HepG2 (cell line): ENCODE results near the gene ATIC. TPM values are rescaled to one million over a fixed set of nuclear protein-coding genes. Genes with fewer than 3 reads are reported as not detected.

Experiments used
- ATAC-seq: fragments of 200-7000 bp; cut with Tn5 transposase; 3 replicates; pipeline ENCODE4 v1.9.1; 2020; ENCODE audit warnings: mild to moderate bottlenecking, moderate library complexity
- BruUV-seq: library from RNA; stranded (reverse); fragments of 400-500 nt; replicated peaks from 2 replicates; lab custom pipeline; 2021; lab: Mats Ljungman, UMichigan
- CTCF ChIA-PET: fragments of 300-600 bp; formaldehyde crosslinking; extraction: SDS; loops from one replicate; lab custom pipeline; 2021; ENCODE audit warnings: low total read pairs, inconsistent platforms, low intra/inter-chr PET ratio; lab: Yijun Ruan, JAX
- POLR2A ChIA-PET: fragments of 350-600 bp; sonication (Branson Sonifier 250); formaldehyde crosslinking; loops from one replicate; lab custom pipeline; 2020; ENCODE audit warnings: antibody characterized with exemption, inconsistent platforms; lab: Yijun Ruan, JAX
- DNase-seq: peaks from one replicate; pipeline ENCODE4 v3.0.0-alpha.2; 2015; ENCODE audit warnings: low spot score
- FAIRE-seq: peaks from 3 replicates; lab custom pipeline; 2011; peaks lifted over from hg19 to GRCh38; lab: Jason Lieb, UNC
- H2AFZ ChIP-seq: one replicate; pipeline ENCODE4 v1.6.1; 2011; ENCODE audit warnings: low read length, inconsistent platforms
- H3K27ac ChIP-seq: fragments of 300-600 bp; 3 replicates; pipeline ENCODE4 v1.8.0; 2011; ENCODE audit warnings: mixed run types, mild to moderate bottlenecking, mixed read lengths, low read length, inconsistent platforms; ENCODE audit not compliant: insufficient read depth; ENCODE audit errors: extremely low read length
- H3K27me3 ChIP-seq, 2 experiments: fragments of 200-600 bp in 1 of 2; 2 replicates in 1 of 2; 3 replicates in 1 of 2; pipeline versions ENCODE4 v1.6.0 to v1.8.0; 2011; ENCODE audit warnings: low read length in 2 of 2, mild to moderate bottlenecking in 2 of 2, moderate library complexity in 2 of 2, inconsistent platforms in 1 of 2; ENCODE audit not compliant: insufficient read depth in 2 of 2, control insufficient read depth in 1 of 2
- H3K36me3 ChIP-seq, 2 experiments: fragments of 200-600 bp in 1 of 2; replicated peaks in 1 of 2; 2 replicates in 1 of 2; 3 replicates in 1 of 2; pipeline versions ENCODE4 v1.5.1 to v1.8.0; 2011; ENCODE audit warnings: low read length in 2 of 2, inconsistent platforms in 1 of 2; ENCODE audit not compliant: insufficient read depth in 2 of 2, control insufficient read depth in 1 of 2
- H3K4me1 ChIP-seq: 2 replicates; pipeline ENCODE4 v1.5.1; 2012; ENCODE audit warnings: low read length, inconsistent platforms; ENCODE audit not compliant: insufficient read depth
- H3K4me2 ChIP-seq: 2 replicates; pipeline ENCODE4 v1.6.0; 2011; ENCODE audit warnings: low read depth, low read length, inconsistent platforms
- H3K4me3 ChIP-seq, 3 experiments: fragments of 200-600 bp in 1 of 3; sonication (generic), shearing (Covaris generic) in 1 of 3; replicated peaks in 1 of 3; 2 replicates each; pipeline ENCODE4 v1.5.1; 2011 to 2016; ENCODE audit warnings: low read length in 3 of 3, inconsistent platforms in 2 of 3, low read depth in 2 of 3, mild to moderate bottlenecking in 2 of 3, control low read depth in 1 of 3, mixed read lengths in 1 of 3; ENCODE audit not compliant: insufficient read depth in 1 of 3
- H3K79me2 ChIP-seq: one replicate; pipeline ENCODE4 v1.6.1; 2011; ENCODE audit warnings: low read length, inconsistent platforms; ENCODE audit not compliant: insufficient read depth
- H3K9ac ChIP-seq: 2 replicates; pipeline ENCODE4 v1.6.0; 2011; ENCODE audit warnings: mild to moderate bottlenecking, low read depth, low read length, inconsistent platforms; ENCODE audit not compliant: insufficient read depth
- H3K9me3 ChIP-seq: 2 replicates; pipeline ENCODE4 v1.5.1; 2012; ENCODE audit warnings: mild to moderate bottlenecking, low read length
- H4K20me1 ChIP-seq: 2 replicates; pipeline ENCODE4 v1.6.0; 2011; ENCODE audit warnings: inconsistent platforms, mild to moderate bottlenecking, low read length, moderate library complexity; ENCODE audit not compliant: insufficient read depth
- ARNT2 ChIP-seq: sonication (generic); formaldehyde crosslinking; IDR thresholded peaks from 2 replicates; pipeline ENCODE4 v1.8.0; 2022; ENCODE audit warnings: mild to moderate bottlenecking, low read depth, missing genetic modification reagents, moderate library complexity
- ATF7-NPFF ChIP-seq: sonication (generic); formaldehyde crosslinking; IDR thresholded peaks from 2 replicates; pipeline ENCODE4 v1.8.1; 2023; ENCODE audit warnings: mild to moderate bottlenecking, low read depth, missing genetic modification reagents, moderate library complexity
- CC2D1A ChIP-seq: sonication (generic); formaldehyde crosslinking; IDR thresholded peaks from 2 replicates; pipeline ENCODE4 v1.8.1; 2023; ENCODE audit warnings: mild to moderate bottlenecking, missing genetic modification reagents
- CCAR2 ChIP-seq: fragments of 200-400 bp; formaldehyde crosslinking; optimal IDR thresholded peaks from 2 replicates; pipeline ENCODE3; 2018; ENCODE audit warnings: low read depth, mild to moderate bottlenecking, low read length, moderate library complexity
- CEBPG ChIP-seq: IDR thresholded peaks from 2 replicates; pipeline ENCODE4 v1.6.1; 2016
- FIP1L1 ChIP-seq: fragments of 200-400 bp; formaldehyde crosslinking; IDR thresholded peaks from 2 replicates; pipeline ENCODE4 v1.6.1; 2018; ENCODE audit warnings: low read depth, mild to moderate bottlenecking, low read length, moderate library complexity, borderline replicate concordance; ENCODE audit not compliant: insufficient read depth
- GZF1 ChIP-seq: sonication (generic); formaldehyde crosslinking; IDR thresholded peaks from 2 replicates; pipeline ENCODE4 v1.5.1; 2020; ENCODE audit warnings: mild to moderate bottlenecking, missing genetic modification reagents
- HOXA3 ChIP-seq: sonication (generic); formaldehyde crosslinking; IDR thresholded peaks from 2 replicates; pipeline ENCODE4 v1.5.0; 2020; ENCODE audit warnings: missing genetic modification reagents
- NFATC3 ChIP-seq: sonication (generic); formaldehyde crosslinking; IDR thresholded peaks from 2 replicates; pipeline ENCODE4 v1.5.1; 2020; ENCODE audit warnings: mild to moderate bottlenecking, missing genetic modification reagents
- RELA ChIP-seq: sonication (generic); formaldehyde crosslinking; IDR thresholded peaks from 2 replicates; pipeline ENCODE4 v1.4.0; 2020; ENCODE audit warnings: missing genetic modification reagents
- SSRP1 ChIP-seq: IDR thresholded peaks from 2 replicates; pipeline ENCODE4 v1.6.1; 2016; ENCODE audit warnings: control low read depth
- U2AF1 ChIP-seq: fragments of 200-400 bp; formaldehyde crosslinking; optimal IDR thresholded peaks from 2 replicates; pipeline ENCODE3; 2017; ENCODE audit warnings: mild to moderate bottlenecking, low read depth, low read length
- ZFP62 ChIP-seq: sonication (generic); formaldehyde crosslinking; IDR thresholded peaks from 2 replicates; pipeline ENCODE4 v1.4.0; 2020; ENCODE audit warnings: missing genetic modification reagents
- ZNF160 ChIP-seq: sonication (generic); formaldehyde crosslinking; IDR thresholded peaks from 2 replicates; pipeline ENCODE4 v1.8.0; 2022; ENCODE audit warnings: mild to moderate bottlenecking, inconsistent platforms, missing genetic modification reagents
- ZNF605 ChIP-seq: sonication (generic); formaldehyde crosslinking; IDR thresholded peaks from 2 replicates; pipeline ENCODE4 v1.8.0; 2022; ENCODE audit warnings: mild to moderate bottlenecking, missing genetic modification reagents
- WGBS: methylation state at CpG from one replicate; pipeline ENCODE4 v1.1.6; 2017; ENCODE audit warnings: low lambda C conversion rate; 5-methylcytosine and 5-hydroxymethylcytosine counted together
- in situ Hi-C: cut with HindIII; loops from 2 replicates; pipeline ENCODE4 v1.10.0; 2017; ENCODE audit warnings: low pct_unique_long_range_greater_than_20kb; ENCODE audit not compliant: extremely low pct_ligation_motif_present
- intact Hi-C: fragments of 100-400 bp; cut with micrococcal nuclease; formaldehyde crosslinking; loops from one replicate; pipeline ENCODE4 v1.10.0; 2022; ENCODE audit not compliant: unreplicated experiment
- polyA plus RNA-seq, 8 experiments: library from polyadenylated mRNA; depleted of rRNA in 3 of 8; stranded (reverse) in 7 of 8; unstranded in 1 of 8; fragments of >200 nt; fragmentation: Illumina TruSeq in 4 of 8; extraction: Trizol in 4 of 8; gene quantifications; 2 replicates each; pipeline versions ENCODE4 v1.2.1 to v1.2.3, GENCODE V29; 2011 to 2016; ENCODE audit warnings: low read depth in 4 of 8, missing spikeins in 1 of 8, mixed read lengths in 1 of 8; ENCODE audit not compliant: insufficient read depth in 1 of 8
- total RNA-seq, 5 experiments: library from RNA; depleted of rRNA; stranded (reverse); fragments of >200 nt; fragmentation: Illumina TruSeq; extraction: Trizol; gene quantifications; 2 replicates each; pipeline ENCODE4 v1.2.3, GENCODE V29; 2016; ENCODE audit warnings: low read depth in 1 of 5
- TF ChIP-seq, protein P1 (sequence below): sonication (generic); formaldehyde crosslinking; IDR thresholded peaks from 2 replicates; pipeline ENCODE4 v1.4.0; 2020; ENCODE audit warnings: mild to moderate bottlenecking, missing genetic modification reagents
- TF ChIP-seq, protein P2 (sequence below): sonication (generic); formaldehyde crosslinking; IDR thresholded peaks from 2 replicates; pipeline ENCODE4 v1.4.0; 2020; ENCODE audit warnings: missing genetic modification reagents

Gene ATIC
- total and polyA plus RNA-seq, 2 of the 13 experiments (the other 11 are each of a cell fraction or from before 2014, with no cell fraction given) = 89.8 to 146 TPM

DNA sequence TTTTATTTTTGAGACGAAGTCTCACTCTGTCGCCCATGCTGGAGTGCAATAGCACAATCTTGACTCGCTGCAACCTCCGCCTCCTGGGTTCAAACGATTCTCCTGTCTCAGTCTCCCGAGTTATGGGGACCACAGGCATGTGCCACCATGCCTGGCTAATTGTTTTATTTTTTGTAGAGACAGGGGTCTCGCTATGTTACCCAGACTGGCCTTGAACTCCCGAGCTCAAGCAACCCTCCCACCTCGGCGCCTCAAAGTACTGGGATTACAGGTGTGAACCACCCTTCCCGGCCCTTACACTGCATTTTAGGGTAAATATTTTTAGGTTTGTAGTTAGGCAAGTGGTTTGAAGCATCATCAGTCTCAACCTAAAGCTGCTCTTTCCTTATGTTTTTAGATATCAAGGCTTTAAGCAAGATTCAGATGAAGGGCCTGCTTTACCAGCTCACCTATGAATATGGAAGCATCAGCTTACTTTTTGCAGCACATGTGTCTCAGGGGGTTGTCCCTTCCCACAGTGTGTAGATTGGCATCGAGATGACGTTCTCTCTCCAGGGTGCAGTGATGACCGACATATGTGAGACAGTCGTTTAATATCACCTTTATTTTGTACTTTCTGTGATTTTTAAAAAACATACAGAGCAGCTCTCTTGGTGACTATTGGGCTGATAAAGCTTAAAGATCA is 47.2 kb downstream of the ATIC start:
- no peak overlapping the region for H3K9ac ChIP-seq
- POLR2A ChIA-PET = no interaction called here
- peak overlapping the region; percentile 26 for H3K27ac ChIP-seq
- DNase-seq (no peak), ATAC-seq (peak; percentile 7), FAIRE-seq (no peak)
- no peak overlapping the region for H3K4me3 ChIP-seq
- 76% methylated on average over 15 of the region's 15 CpGs for WGBS
- no peak overlapping the region for H3K4me2 ChIP-seq
- H3K4me1 ChIP-seq = no peaks in the 10 kb centered on the region
- CTCF ChIA-PET = no interaction called here
- no peaks in the 10 kb centered on the region for H3K27me3 ChIP-seq
- no peaks in the 10 kb centered on the region for H3K9me3 ChIP-seq
- no TSS peak for BruUV-seq
- no peak overlapping the region for H2AFZ ChIP-seq
- no peaks in the 10 kb centered on the region for H3K79me2 ChIP-seq
- peaks cover 20 to 37% of the 10 kb centered on the region in 2 experiments for H3K36me3 ChIP-seq
- in situ Hi-C loops (loop anchor here (5.0 kb wide), 1 partner anchor 573 kb away; no protein-coding TSS in a partner anchor), intact Hi-C loops (no loop called here)
- peaks cover 28% of the 10 kb centered on the region for H4K20me1 ChIP-seq
- TF ChIP-seq ZNF605 (CRISPR knock-in tag) = peak; percentile 59; the same call in 1 of the 2 replicates
- 0 out of 2 replicates have a peak, but pooled peaks have one; percentile 15 for TF ChIP-seq ARNT2 (CRISPR knock-in tag)
- TF ChIP-seq U2AF1 = peak; percentile 72
- TF ChIP-seq, protein P1, sequence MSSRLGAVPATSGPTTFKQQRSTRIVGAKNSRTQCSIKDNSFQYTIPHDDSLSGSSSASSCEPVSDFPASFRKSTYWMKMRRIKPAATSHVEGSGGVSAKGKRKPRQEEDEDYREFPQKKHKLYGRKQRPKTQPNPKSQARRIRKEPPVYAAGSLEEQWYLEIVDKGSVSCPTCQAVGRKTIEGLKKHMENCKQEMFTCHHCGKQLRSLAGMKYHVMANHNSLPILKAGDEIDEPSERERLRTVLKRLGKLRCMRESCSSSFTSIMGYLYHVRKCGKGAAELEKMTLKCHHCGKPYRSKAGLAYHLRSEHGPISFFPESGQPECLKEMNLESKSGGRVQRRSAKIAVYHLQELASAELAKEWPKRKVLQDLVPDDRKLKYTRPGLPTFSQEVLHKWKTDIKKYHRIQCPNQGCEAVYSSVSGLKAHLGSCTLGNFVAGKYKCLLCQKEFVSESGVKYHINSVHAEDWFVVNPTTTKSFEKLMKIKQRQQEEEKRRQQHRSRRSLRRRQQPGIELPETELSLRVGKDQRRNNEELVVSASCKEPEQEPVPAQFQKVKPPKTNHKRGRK (CRISPR knock-in tag) = no peak
- 0 out of 2 replicates have a peak, but pooled peaks have one; percentile 18 for TF ChIP-seq CEBPG (CRISPR knock-in tag)
- TF ChIP-seq FIP1L1 = no peak; the same call in none of the 2 replicates
- peak; percentile 58 for TF ChIP-seq CCAR2
- 0 out of 2 replicates have a peak, but pooled peaks have one; percentile 43 for TF ChIP-seq RELA (CRISPR knock-in tag)
- TF ChIP-seq SSRP1 (CRISPR knock-in tag) = peak; percentile 100
- TF ChIP-seq ATF7-NPFF (CRISPR knock-in tag) = 0 out of 2 replicates have a peak, but pooled peaks have one; percentile 41
- no peak for TF ChIP-seq ZNF160
- TF ChIP-seq, protein P2, sequence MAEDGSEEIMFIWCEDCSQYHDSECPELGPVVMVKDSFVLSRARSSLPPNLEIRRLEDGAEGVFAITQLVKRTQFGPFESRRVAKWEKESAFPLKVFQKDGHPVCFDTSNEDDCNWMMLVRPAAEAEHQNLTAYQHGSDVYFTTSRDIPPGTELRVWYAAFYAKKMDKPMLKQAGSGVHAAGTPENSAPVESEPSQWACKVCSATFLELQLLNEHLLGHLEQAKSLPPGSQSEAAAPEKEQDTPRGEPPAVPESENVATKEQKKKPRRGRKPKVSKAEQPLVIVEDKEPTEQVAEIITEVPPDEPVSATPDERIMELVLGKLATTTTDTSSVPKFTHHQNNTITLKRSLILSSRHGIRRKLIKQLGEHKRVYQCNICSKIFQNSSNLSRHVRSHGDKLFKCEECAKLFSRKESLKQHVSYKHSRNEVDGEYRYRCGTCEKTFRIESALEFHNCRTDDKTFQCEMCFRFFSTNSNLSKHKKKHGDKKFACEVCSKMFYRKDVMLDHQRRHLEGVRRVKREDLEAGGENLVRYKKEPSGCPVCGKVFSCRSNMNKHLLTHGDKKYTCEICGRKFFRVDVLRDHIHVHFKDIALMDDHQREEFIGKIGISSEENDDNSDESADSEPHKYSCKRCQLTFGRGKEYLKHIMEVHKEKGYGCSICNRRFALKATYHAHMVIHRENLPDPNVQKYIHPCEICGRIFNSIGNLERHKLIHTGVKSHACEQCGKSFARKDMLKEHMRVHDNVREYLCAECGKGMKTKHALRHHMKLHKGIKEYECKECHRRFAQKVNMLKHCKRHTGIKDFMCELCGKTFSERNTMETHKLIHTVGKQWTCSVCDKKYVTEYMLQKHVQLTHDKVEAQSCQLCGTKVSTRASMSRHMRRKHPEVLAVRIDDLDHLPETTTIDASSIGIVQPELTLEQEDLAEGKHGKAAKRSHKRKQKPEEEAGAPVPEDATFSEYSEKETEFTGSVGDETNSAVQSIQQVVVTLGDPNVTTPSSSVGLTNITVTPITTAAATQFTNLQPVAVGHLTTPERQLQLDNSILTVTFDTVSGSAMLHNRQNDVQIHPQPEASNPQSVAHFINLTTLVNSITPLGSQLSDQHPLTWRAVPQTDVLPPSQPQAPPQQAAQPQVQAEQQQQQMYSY (CRISPR knock-in tag) = 0 out of 2 replicates have a peak, but pooled peaks have one; percentile 16
- TF ChIP-seq NFATC3 = 0 out of 2 replicates have a peak, but pooled peaks have one; percentile 40
- no peak for TF ChIP-seq HOXA3 (CRISPR knock-in tag)
- 0 out of 2 replicates have a peak, but pooled peaks have one; percentile 71 for TF ChIP-seq CC2D1A (CRISPR knock-in tag)
- no peak for TF ChIP-seq GZF1 (CRISPR knock-in tag)
- no peak for TF ChIP-seq ZFP62
